Activated naive CD4-positive, alpha-beta T cell treated with anti-CD3 and anti-CD28 coated beads, Interleukin-2, amount 50 U/mL, for 72 hours (primary cell): Measurements from ENCODE around the gene UBE2O. TPM values are rescaled to one million over a fixed set of nuclear protein-coding genes. Genes with fewer than 3 reads are reported as not detected.
"Not testable (repeated sequence)": the region's sequence is repeated elsewhere in the genome, so short reads cannot be mapped to it uniquely, and the experiment has no call there.

Source experiments
- ATAC-seq, 2 donors: fragments of 150-1000 bp; cut with Tn5 transposase; 2 replicates each; pipeline ENCODE4 v1.10.0; 2021; ENCODE audit warnings: mild to moderate bottlenecking in 2 of 2, moderate library complexity in 2 of 2
- DNase-seq, 2 donors: peaks; one replicate each; pipeline ENCODE4 v3.0.0; 2021 to 2022; ENCODE audit warnings: low spot score in 2 of 2
- H3K27ac Mint-ChIP-seq, 2 donors: one replicate each; pipeline ENCODE4 v1.8.0; 2022; ENCODE audit warnings: mild to moderate bottlenecking in 2 of 2, mixed read lengths in 2 of 2
- H3K36me3 Mint-ChIP-seq, 2 donors: one replicate each; pipeline ENCODE4 v1.8.0; 2022; ENCODE audit warnings: mixed read lengths in 2 of 2
- H3K9me3 Mint-ChIP-seq, 2 donors: one replicate each; pipeline ENCODE4 v1.8.0; 2022; ENCODE audit warnings: mixed read lengths in 2 of 2
- total RNA-seq, 2 donors: library from RNA; stranded (reverse); gene quantifications; one replicate each; pipeline ENCODE4 v1.2.3, GENCODE V29; 2022

Gene UBE2O
- total RNA-seq, 2 donors from 2014 or later, result 17.3 to 45.8 TPM

GRCh38 chr17:76360461-76360860 is 92.5 kb downstream of the UBE2O start:
- Mint-ChIP-seq H3K9me3 (no peaks in the 10 kb centered on the region), H3K27ac (peak overlapping the region in 1 of 2 donors; percentile 33), H3K36me3 (no peaks in the 10 kb centered on the region)
- DNase-seq (no peak), ATAC-seq (no peak)

GRCh38 chr17:76359776-76360175 is 93.2 kb downstream of the UBE2O start:
- not testable (repeated sequence) for H3K9me3 Mint-ChIP-seq

GRCh38 chr17:76359375-76359774 is 93.6 kb downstream of the UBE2O start:
- H3K36me3 Mint-ChIP-seq, result no peaks in the 10 kb centered on the region
- DNase-seq, result no peak
- no peak for ATAC-seq
- no peaks in the 10 kb centered on the region for H3K9me3 Mint-ChIP-seq
- H3K27ac Mint-ChIP-seq, result peak overlapping the region in 1 of 2 donors; percentile 81

More at GRCh38 chr17:76359776-76360175, 93.2 kb downstream of the UBE2O start:
- not testable (repeated sequence) for H3K36me3 Mint-ChIP-seq, ATAC-seq, DNase-seq
- H3K27ac Mint-ChIP-seq, result peak overlapping the region in 1 of 2 donors; percentile 81

GRCh38 chr17:76357597-76358158 is 95.3 kb downstream of the UBE2O start:
- Mint-ChIP-seq H3K36me3 (peaks cover 0 to 4% of the 10 kb centered on the region in 2 donors), H3K9me3 (no peaks in the 10 kb centered on the region), H3K27ac (no peak overlapping the region)
- DNase-seq (no peak), ATAC-seq (no peak)

GRCh38 chr17:76356803-76357456 is 96.0 kb downstream of the UBE2O start:
- no peak for ATAC-seq
- no peak for DNase-seq
- H3K27ac Mint-ChIP-seq, result no peak overlapping the region
- H3K9me3 Mint-ChIP-seq, result no peaks in the 10 kb centered on the region
- peaks cover 0 to 4% of the 10 kb centered on the region in 2 donors for H3K36me3 Mint-ChIP-seq

- peaks cover 0 to 4% of the 10 kb centered on the region in 2 donors for H3K36me3 Mint-ChIP-seq
- peak overlapping the region in 1 of 2 donors; percentile 86 for H3K27ac Mint-ChIP-seq
- DNase-seq, result no peak
- H3K9me3 Mint-ChIP-seq, result no peaks in the 10 kb centered on the region
- no peak for ATAC-seq
Observed at GRCh38 chr17:76354747-76355310, 98.1 kb downstream of the UBE2O start.

GRCh38 chr17:76354317-76354729 is 98.6 kb downstream of the UBE2O start:
- Mint-ChIP-seq H3K36me3 (peaks cover 0 to 4% of the 10 kb centered on the region in 2 donors), H3K27ac (peak overlapping the region; percentile 86 to 98), H3K9me3 (no peaks in the 10 kb centered on the region)
- DNase-seq (no peak), ATAC-seq (no peak)

- ATAC-seq, result peak; percentile 92 to 97
- Mint-ChIP-seq H3K36me3 (peaks cover 0 to 4% of the 10 kb centered on the region in 2 donors), H3K27ac (peak within 1 kb of the TSS; percentile 86 to 98), H3K9me3 (no peaks in the 10 kb centered on the region)
- peak; percentile 83 to 86 for DNase-seq
Observed at GRCh38 chr17:76353599-76354316, 99.2 kb downstream of the UBE2O start, which contains the start of gene PRPSAP1. TSS of gene PRPSAP1 (minus strand) at chr17:76353916. CDS start at chr17:76353703, 213 bp downstream.

- H3K27ac Mint-ChIP-seq, result peak overlapping the region; percentile 86 to 96
- H3K9me3 Mint-ChIP-seq, result no peaks in the 10 kb centered on the region
- DNase-seq (peak; percentile 38 to 56), ATAC-seq (peak; percentile 11 to 30)
- peaks cover 0 to 4% of the 10 kb centered on the region in 2 donors for H3K36me3 Mint-ChIP-seq
Observed at GRCh38 chr17:76353004-76353598, 99.9 kb downstream of the UBE2O start.

GRCh38 chr17:76351526-76352071 is 101.4 kb downstream of the UBE2O start:
- Mint-ChIP-seq H3K36me3 (peaks cover 4 to 5% of the 10 kb centered on the region in 2 donors), H3K9me3 (no peaks in the 10 kb centered on the region), H3K27ac (no peak overlapping the region)
- DNase-seq (no peak), ATAC-seq (no peak)

- DNase-seq, result no peak
- no peak for ATAC-seq
- Mint-ChIP-seq H3K9me3 (no peaks in the 10 kb centered on the region), H3K27ac (no peak overlapping the region), H3K36me3 (peaks cover 4 to 5% of the 10 kb centered on the region in 2 donors)
Observed at GRCh38 chr17:76350463-76350862, 102.5 kb downstream of the UBE2O start.

- peak overlapping the region in 1 of 2 donors; percentile 31 for H3K27ac Mint-ChIP-seq
- ATAC-seq, DNase-seq, H3K9me3 Mint-ChIP-seq, H3K36me3 Mint-ChIP-seq: not testable (repeated sequence)
Observed at GRCh38 chr17:76346936-76347335, 106.0 kb downstream of the UBE2O start.

GRCh38 chr17:76345377-76345974 is 107.5 kb downstream of the UBE2O start:
- Mint-ChIP-seq H3K36me3 (peaks cover 0 to 5% of the 10 kb centered on the region in 2 donors), H3K9me3 (no peaks in the 10 kb centered on the region), H3K27ac (no peak overlapping the region)
- DNase-seq, result no peak
- no peak for ATAC-seq

GRCh38 chr17:76343106-76343505 is 109.8 kb downstream of the UBE2O start:
- no peak for ATAC-seq
- DNase-seq, result no peak

GRCh38 chr17:76341301-76341700 is 111.7 kb downstream of the UBE2O start:
- ATAC-seq (no peak), DNase-seq (no peak)
- Mint-ChIP-seq H3K9me3 (no peaks in the 10 kb centered on the region), H3K27ac (no peak overlapping the region), H3K36me3 (no peaks in the 10 kb centered on the region)

More at GRCh38 chr17:76343106-76343505, 109.8 kb downstream of the UBE2O start:
- no peak overlapping the region for H3K27ac Mint-ChIP-seq
- H3K9me3 Mint-ChIP-seq, result no peaks in the 10 kb centered on the region
- H3K36me3 Mint-ChIP-seq, result peaks cover 0 to 5% of the 10 kb centered on the region in 2 donors
